ENCODE data around the gene EFL1.

- TF ChIP-seq TAF1 (IDR thresholded peaks at IDR 0.05; ENCODE audit: low read depth) (no peak), FOXM1 (IDR thresholded peaks at IDR 0.05; ENCODE audit: borderline replicate concordance, low read depth) (no peak), TEAD4 (IDR thresholded peaks at IDR 0.05) (no peak), NFIC (IDR thresholded peaks at IDR 0.05) (no peak), YY1 (IDR thresholded peaks at IDR 0.05; ENCODE audit: low read depth) (no peak), EP300 (IDR thresholded peaks at IDR 0.05; ENCODE audit: borderline replicate concordance) (no peak), CREB1 (IDR thresholded peaks at IDR 0.05; ENCODE audit: low read depth) (no peak), TCF12 (IDR thresholded peaks at IDR 0.05; ENCODE audit: low read depth) (no peak), USF1 (IDR thresholded peaks at IDR 0.05) (no peak), RAD21 (IDR thresholded peaks at IDR 0.05; ENCODE audit: low read depth) (no peak), CEBPB (IDR thresholded peaks at IDR 0.05) (no peak)
- TF ChIP-seq, protein P1, sequence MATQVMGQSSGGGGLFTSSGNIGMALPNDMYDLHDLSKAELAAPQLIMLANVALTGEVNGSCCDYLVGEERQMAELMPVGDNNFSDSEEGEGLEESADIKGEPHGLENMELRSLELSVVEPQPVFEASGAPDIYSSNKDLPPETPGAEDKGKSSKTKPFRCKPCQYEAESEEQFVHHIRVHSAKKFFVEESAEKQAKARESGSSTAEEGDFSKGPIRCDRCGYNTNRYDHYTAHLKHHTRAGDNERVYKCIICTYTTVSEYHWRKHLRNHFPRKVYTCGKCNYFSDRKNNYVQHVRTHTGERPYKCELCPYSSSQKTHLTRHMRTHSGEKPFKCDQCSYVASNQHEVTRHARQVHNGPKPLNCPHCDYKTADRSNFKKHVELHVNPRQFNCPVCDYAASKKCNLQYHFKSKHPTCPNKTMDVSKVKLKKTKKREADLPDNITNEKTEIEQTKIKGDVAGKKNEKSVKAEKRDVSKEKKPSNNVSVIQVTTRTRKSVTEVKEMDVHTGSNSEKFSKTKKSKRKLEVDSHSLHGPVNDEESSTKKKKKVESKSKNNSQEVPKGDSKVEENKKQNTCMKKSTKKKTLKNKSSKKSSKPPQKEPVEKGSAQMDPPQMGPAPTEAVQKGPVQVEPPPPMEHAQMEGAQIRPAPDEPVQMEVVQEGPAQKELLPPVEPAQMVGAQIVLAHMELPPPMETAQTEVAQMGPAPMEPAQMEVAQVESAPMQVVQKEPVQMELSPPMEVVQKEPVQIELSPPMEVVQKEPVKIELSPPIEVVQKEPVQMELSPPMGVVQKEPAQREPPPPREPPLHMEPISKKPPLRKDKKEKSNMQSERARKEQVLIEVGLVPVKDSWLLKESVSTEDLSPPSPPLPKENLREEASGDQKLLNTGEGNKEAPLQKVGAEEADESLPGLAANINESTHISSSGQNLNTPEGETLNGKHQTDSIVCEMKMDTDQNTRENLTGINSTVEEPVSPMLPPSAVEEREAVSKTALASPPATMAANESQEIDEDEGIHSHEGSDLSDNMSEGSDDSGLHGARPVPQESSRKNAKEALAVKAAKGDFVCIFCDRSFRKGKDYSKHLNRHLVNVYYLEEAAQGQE (IDR thresholded peaks at IDR 0.05; ENCODE audit: low read depth) = no peak
- TF ChIP-seq, protein P2, sequence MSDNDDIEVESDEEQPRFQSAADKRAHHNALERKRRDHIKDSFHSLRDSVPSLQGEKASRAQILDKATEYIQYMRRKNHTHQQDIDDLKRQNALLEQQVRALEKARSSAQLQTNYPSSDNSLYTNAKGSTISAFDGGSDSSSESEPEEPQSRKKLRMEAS (IDR thresholded peaks at IDR 0.05) = no peak
These were observed 42.2 kb upstream of the EFL1 start for GRCh38 chr15:82304778-82305090.

Data from Ishikawa (cell line).